BLaER1 treated with 17β-estradiol and CSF1 and Interleukin-3, amounts not matched to agents 10 nM and 100 nM (cell line): ENCODE measurements around the gene ASTL.

ENCODE experiments used
- H3K27ac ChIP-seq, 11 experiments: shearing (Covaris generic); formaldehyde crosslinking; 2 replicates each; pipeline ENCODE4 v1.8.1; 2022
- H3K27me3 ChIP-seq, 11 experiments: shearing (Covaris generic); formaldehyde crosslinking; 2 replicates each; pipeline ENCODE4 v1.8.1; 2022
- H3K36me3 ChIP-seq, 11 experiments: shearing (Covaris generic); formaldehyde crosslinking; 2 replicates each; pipeline ENCODE4 v1.8.1; 2022
- H3K4me1 ChIP-seq, 10 experiments: shearing (Covaris generic); formaldehyde crosslinking; 2 replicates each; pipeline ENCODE4 v1.8.1; 2022
- H3K4me2 ChIP-seq, 11 experiments: shearing (Covaris generic); formaldehyde crosslinking; 2 replicates each; pipeline ENCODE4 v1.8.1; 2022
- H3K4me3 ChIP-seq, 10 experiments: shearing (Covaris generic); formaldehyde crosslinking; 2 replicates each; pipeline ENCODE4 v1.8.1; 2022
- H3K9ac ChIP-seq, 11 experiments: shearing (Covaris generic); formaldehyde crosslinking; 2 replicates each; pipeline ENCODE4 v1.8.1; 2022
- H3K9me3 ChIP-seq, 11 experiments: shearing (Covaris generic); formaldehyde crosslinking; replicated peaks in 1 of 11; 2 replicates each; pipeline ENCODE4 v1.8.1; 2022
- H4K20me1 ChIP-seq, 11 experiments: shearing (Covaris generic); formaldehyde crosslinking; 2 replicates each; pipeline ENCODE4 v1.8.1; 2022
- Cebpa-rat ChIP-seq, 11 experiments: shearing (Covaris generic); IDR thresholded peaks; 2 replicates each; pipeline ENCODE4 v1.8.1; 2022

ASTL gene

GRCh38 chr2:96097951-96098823, 40.1 kb downstream of the ASTL start:
- no peak for TF ChIP-seq Cebpa-rat (IDR thresholded peaks at IDR 0.05)
- peak overlapping the region in 5 of 11 experiments; percentile 21 to 62 (median 27); a peak in 7 of 22 replicates for H3K4me2 ChIP-seq
- no peaks in the 10 kb centered on the region for H4K20me1 ChIP-seq
- no peak overlapping the region for H3K4me3 ChIP-seq
- H3K36me3 ChIP-seq, result no peaks in the 10 kb centered on the region
- no peaks in the 10 kb centered on the region for H3K27me3 ChIP-seq
- H3K27ac ChIP-seq, result 0 out of 22 replicates have a peak overlapping the region, but pooled peaks of 1 of the 11 experiments have one; percentile 48
- H3K9me3 ChIP-seq, result no peaks in the 10 kb centered on the region
- peaks cover 38 to 57% (median 46%) of the 10 kb centered on the region in 10 experiments for H3K4me1 ChIP-seq
- H3K9ac ChIP-seq, result peak overlapping the region in 2 of 11 experiments; percentile 6 to 36; a peak in 1 of 22 replicates

DNA sequence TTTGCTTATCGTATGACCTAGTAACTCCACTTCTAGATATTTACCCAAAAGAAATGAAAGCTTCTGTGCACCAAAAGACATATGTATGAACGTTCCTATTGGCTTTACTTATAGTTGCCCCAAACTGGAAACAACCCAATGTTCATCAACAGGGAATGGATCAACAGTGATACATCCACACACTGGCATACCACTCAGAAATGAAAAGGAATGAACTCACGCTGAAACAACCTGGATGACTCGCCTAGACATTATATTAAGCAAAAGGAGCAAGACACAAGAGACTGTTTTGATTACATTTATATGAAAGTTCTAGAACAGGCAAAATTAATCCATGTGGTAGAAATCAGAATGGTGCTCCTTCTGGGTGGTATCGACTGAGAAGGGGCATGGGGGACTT, 40.9 kb downstream of the ASTL start:
- Histone ChIP-seq H3K27me3 (no peaks in the 10 kb centered on the region), H3K4me1 (peaks cover 35 to 57% (median 45%) of the 10 kb centered on the region in 10 experiments), H3K4me3 (no peak overlapping the region), H3K9me3 (no peaks in the 10 kb centered on the region), H3K27ac (no peak overlapping the region), H3K9ac (no peak overlapping the region), H3K4me2 (no peak overlapping the region), H4K20me1 (no peaks in the 10 kb centered on the region), H3K36me3 (no peaks in the 10 kb centered on the region)
- TF ChIP-seq Cebpa-rat (IDR thresholded peaks at IDR 0.05), result no peak

DNA sequence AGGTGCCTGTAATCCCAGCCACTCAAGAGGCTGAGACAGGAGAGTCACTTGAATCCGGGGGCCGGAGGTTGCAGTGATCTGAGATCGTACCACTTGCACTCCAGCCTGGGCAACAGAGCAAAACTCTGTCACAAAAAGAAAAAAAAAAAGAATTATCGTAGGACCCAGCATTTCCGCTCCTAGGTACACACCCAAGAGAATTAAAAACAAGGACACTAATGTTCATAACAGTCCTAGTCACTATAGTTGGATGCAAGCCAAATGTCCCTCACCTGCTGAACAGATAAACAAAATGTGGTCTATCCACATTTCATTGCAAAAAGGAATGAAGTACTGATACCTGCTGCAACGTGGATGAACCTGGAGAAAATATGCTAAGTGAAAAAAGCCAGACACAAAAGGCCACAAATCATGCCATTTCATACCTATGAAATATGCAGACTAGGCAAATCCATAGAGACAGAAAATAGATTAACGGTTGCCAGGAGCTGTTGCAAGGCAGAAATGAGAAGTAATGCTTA, 43.1 kb downstream of the ASTL start:
- Histone ChIP-seq H3K4me2 (no peak overlapping the region), H3K27me3 (no peaks in the 10 kb centered on the region), H3K4me1 (peaks cover 26 to 53% (median 39%) of the 10 kb centered on the region in 10 experiments), H3K36me3 (no peaks in the 10 kb centered on the region), H3K9ac (no peak overlapping the region), H3K4me3 (no peak overlapping the region), H3K27ac (no peak overlapping the region), H4K20me1 (no peaks in the 10 kb centered on the region), H3K9me3 (no peaks in the 10 kb centered on the region)
- TF ChIP-seq Cebpa-rat (IDR thresholded peaks at IDR 0.05), result no peak

DNA sequence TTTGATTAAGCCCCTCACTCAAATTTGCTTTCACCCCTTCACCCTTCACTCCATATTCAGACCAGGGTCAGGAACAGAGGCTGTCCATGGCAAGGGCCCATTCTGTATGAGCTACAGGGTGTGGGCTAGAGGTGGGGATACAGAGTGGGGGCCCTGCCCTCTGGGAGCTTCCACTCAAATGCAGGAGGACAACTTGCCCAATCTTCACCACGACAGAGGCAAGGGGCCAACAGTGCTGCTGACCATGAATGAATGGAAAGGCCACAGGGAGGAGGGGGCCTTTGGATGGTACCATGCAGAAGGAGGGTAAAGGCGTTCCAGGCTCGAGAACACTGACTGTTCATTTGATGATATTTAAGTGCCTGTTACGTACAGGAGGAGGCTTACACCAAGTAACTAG, 44.8 kb downstream of the ASTL start:
- Histone ChIP-seq H3K27ac (no peak overlapping the region), H3K4me2 (peak overlapping the region in 4 of 11 experiments; percentile 69 to 78 (median 76); a peak in 4 of 22 replicates), H3K4me3 (no peak overlapping the region), H4K20me1 (no peaks in the 10 kb centered on the region), H3K36me3 (no peaks in the 10 kb centered on the region), H3K9me3 (no peaks in the 10 kb centered on the region), H3K27me3 (no peaks in the 10 kb centered on the region), H3K9ac (no peak overlapping the region), H3K4me1 (peaks cover 15 to 39% (median 23%) of the 10 kb centered on the region in 10 experiments)
- TF ChIP-seq Cebpa-rat (IDR thresholded peaks at IDR 0.05), result no peak

DNA sequence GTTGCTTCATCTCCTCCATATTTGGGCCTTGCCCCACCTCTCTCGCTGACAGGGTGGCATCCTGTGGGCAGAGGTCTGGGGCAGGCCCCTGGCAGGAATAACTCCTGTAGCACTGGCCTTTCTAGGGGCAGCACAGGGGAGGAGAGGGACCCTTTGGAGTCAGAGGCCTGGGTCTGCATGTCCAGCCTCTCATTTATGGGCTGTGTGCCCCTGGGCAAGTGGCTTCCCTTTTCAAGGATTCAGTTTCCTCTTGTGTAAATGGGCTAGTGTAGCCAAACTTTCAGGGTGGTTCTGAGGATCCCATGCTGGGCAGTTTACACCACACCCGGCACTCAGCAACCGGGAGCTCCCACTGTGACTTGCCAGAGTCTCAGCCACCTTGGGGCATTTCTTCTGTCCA, 45.4 kb downstream of the ASTL start:
- Histone ChIP-seq H3K9ac (no peak overlapping the region), H3K36me3 (no peaks in the 10 kb centered on the region), H3K27me3 (no peaks in the 10 kb centered on the region), H3K4me1 (peaks cover 15 to 36% (median 22%) of the 10 kb centered on the region in 10 experiments), H3K9me3 (no peaks in the 10 kb centered on the region), H3K4me3 (no peak overlapping the region), H3K4me2 (peak overlapping the region; percentile 38 to 78 (median 67); a peak in 14 of 22 replicates), H4K20me1 (no peaks in the 10 kb centered on the region), H3K27ac (peak overlapping the region in 2 of 11 experiments; percentile 1 to 2; a peak in 1 of 22 replicates)
- TF ChIP-seq Cebpa-rat (IDR thresholded peaks at IDR 0.05), result no peak

DNA sequence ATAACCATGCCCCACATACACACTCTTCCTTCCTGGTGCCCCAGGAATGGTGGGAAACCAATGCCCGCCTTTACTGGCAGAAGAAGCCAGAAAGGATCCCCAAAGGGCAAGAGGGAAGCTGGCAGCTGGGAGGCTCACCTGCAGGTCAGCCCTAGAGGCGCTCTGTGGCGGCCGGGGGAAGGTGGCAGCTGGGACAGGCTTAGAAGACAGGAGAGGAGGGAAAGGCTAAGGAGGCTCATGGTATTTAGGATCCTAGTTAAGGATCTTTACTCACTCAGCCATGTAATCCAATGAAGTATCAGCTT, 45.8 kb downstream of the ASTL start:
- no peak overlapping the region for H3K4me3 ChIP-seq
- peak overlapping the region in 3 of 11 experiments; percentile 1 to 25 (median 11); a peak in 2 of 22 replicates for H3K27ac ChIP-seq
- TF ChIP-seq Cebpa-rat (IDR thresholded peaks at IDR 0.05), result no peak
- H4K20me1 ChIP-seq, result no peaks in the 10 kb centered on the region
- H3K36me3 ChIP-seq, result no peaks in the 10 kb centered on the region
- H3K27me3 ChIP-seq, result no peaks in the 10 kb centered on the region
- H3K4me2 ChIP-seq, result peak overlapping the region; percentile 38 to 78 (median 67)
- H3K4me1 ChIP-seq, result peaks cover 15 to 37% (median 22%) of the 10 kb centered on the region in 10 experiments
- H3K9ac ChIP-seq, result no peak overlapping the region
- no peaks in the 10 kb centered on the region for H3K9me3 ChIP-seq

GRCh38 chr2:96091711-96092572, 46.4 kb downstream of the ASTL start:
- Histone ChIP-seq H3K4me3 (no peak overlapping the region), H3K27ac (peak overlapping the region in 3 of 11 experiments; percentile 1 to 25 (median 11); a peak in 2 of 22 replicates), H3K4me1 (peaks cover 15 to 40% (median 22%) of the 10 kb centered on the region in 10 experiments), H3K27me3 (no peaks in the 10 kb centered on the region), H3K9me3 (0 out of 22 replicates have a peak, but pooled peaks cover 0 to under 1% (median 0%) of the 10 kb centered on the region in 11 experiments), H4K20me1 (no peaks in the 10 kb centered on the region), H3K36me3 (no peaks in the 10 kb centered on the region), H3K9ac (no peak overlapping the region), H3K4me2 (peak overlapping the region; percentile 38 to 78 (median 67))
- no peak for TF ChIP-seq Cebpa-rat (IDR thresholded peaks at IDR 0.05)

- no peaks in the 10 kb centered on the region for H3K27me3 ChIP-seq
- H3K9me3 ChIP-seq, result peaks cover 0 to 4% (median 0%) of the 10 kb centered on the region in 11 experiments; a peak in 1 of 22 replicates
- H4K20me1 ChIP-seq, result no peaks in the 10 kb centered on the region
- H3K4me3 ChIP-seq, result no peak overlapping the region
- TF ChIP-seq Cebpa-rat (IDR thresholded peaks at IDR 0.05), result no peak
- no peak overlapping the region for H3K9ac ChIP-seq
- peak overlapping the region; percentile 38 to 78 (median 67) for H3K4me2 ChIP-seq
- H3K4me1 ChIP-seq, result peaks cover 15 to 40% (median 22%) of the 10 kb centered on the region in 10 experiments
- no peak overlapping the region for H3K27ac ChIP-seq
- no peaks in the 10 kb centered on the region for H3K36me3 ChIP-seq
Observed at GRCh38 chr2:96091141-96091710, 47.1 kb downstream of the ASTL start.
